ENCODE results near the gene RXRA.

RXRA gene

DNA sequence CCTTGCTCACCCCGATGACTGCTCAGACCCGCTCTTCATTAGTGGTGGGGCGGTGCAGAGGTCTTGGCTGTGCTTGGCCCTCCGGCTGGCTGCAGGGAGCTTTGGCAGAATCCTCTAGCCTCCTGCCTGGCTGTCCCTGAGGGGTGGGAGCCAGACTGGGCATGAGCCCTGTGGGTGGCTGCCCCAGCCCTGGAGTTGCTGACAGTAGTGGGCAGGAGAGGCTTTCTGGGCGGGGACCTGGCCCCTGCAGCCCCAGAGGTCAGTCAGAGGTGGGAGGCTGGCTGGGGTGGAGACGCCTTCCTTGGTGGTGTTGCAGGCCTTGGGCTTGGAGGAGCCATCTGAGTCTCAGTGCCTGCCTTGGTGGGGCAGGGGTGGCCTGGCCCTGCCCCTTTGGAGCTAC is 146.0 kb downstream of the RXRA start:
- Histone ChIP-seq H3K79me2 (ENCODE audit: control insufficient read depth, insufficient read depth, low read length, poor library complexity) (no peaks in the 10 kb centered on the region), H3K9ac (ENCODE audit: low read length) (no peak overlapping the region), H3K27me3 (ENCODE audit: insufficient read depth, low read length) (no peaks in the 10 kb centered on the region), H3K23ac (ENCODE audit: low read length) (no peak overlapping the region), H3K79me1 (ENCODE audit: low read length) (peaks cover 3% of the 10 kb centered on the region), H2BK12ac (ENCODE audit: low read length) (no peak overlapping the region), H3K4me3 (ENCODE audit: low read depth, low read length) (no peak overlapping the region), H3K18ac (ENCODE audit: low read length) (no peak overlapping the region), H4K12ac (ENCODE audit: low read depth, low read length) (no peak overlapping the region), H3K4ac (ENCODE audit: low read depth, low read length) (no peak overlapping the region), H4K8ac (ENCODE audit: low read depth, low read length) (no peak overlapping the region), H3K14ac (ENCODE audit: low read length) (no peak overlapping the region), H4K91ac (ENCODE audit: low read depth, low read length) (no peak overlapping the region), H3K4me2 (ENCODE audit: low read length) (no peak overlapping the region), H2BK5ac (ENCODE audit: low read depth, low read length, poor library complexity) (no peak overlapping the region), H3K9me3 (ENCODE audit: insufficient read depth, low read depth, low read length) (no peaks in the 10 kb centered on the region), H2AK5ac (ENCODE audit: low read length) (no peak overlapping the region), H3K4me1 (ENCODE audit: control insufficient read depth in 1 of 2, insufficient read depth in 2 of 2, low read length in 2 of 2) (peaks cover 0 to 13% of the 10 kb centered on the region in 2 experiments), H3K27ac (ENCODE audit: low read depth, low read length) (no peak overlapping the region), H2BK120ac (ENCODE audit: insufficient read depth, low read length, poor library complexity) (no peak overlapping the region), H2AFZ (ENCODE audit: insufficient read depth, low read length, poor library complexity) (no peak overlapping the region), H3K36me3 (ENCODE audit: control insufficient read depth in 1 of 2, insufficient read depth in 2 of 2, low read length in 2 of 2) (no peaks in the 10 kb centered on the region)
- no peak for DNase-seq
- no CpG with 5 or more reads among the region's 6 CpGs for WGBS (ENCODE audit: extremely low coverage, insufficient coverage, insufficient read length)

- Histone ChIP-seq H3K14ac (ENCODE audit: low read length) (no peak overlapping the region), H3K18ac (ENCODE audit: low read length) (no peak overlapping the region), H2BK120ac (ENCODE audit: insufficient read depth, low read length, poor library complexity) (no peak overlapping the region), H3K27ac (ENCODE audit: low read depth, low read length) (no peak overlapping the region), H4K12ac (ENCODE audit: low read depth, low read length) (no peak overlapping the region), H3K23ac (ENCODE audit: low read length) (no peak overlapping the region), H3K4me1 (ENCODE audit: control insufficient read depth in 1 of 2, insufficient read depth in 2 of 2, low read length in 2 of 2) (peaks cover 0 to 11% of the 10 kb centered on the region in 2 experiments), H2AFZ (ENCODE audit: insufficient read depth, low read length, poor library complexity) (no peak overlapping the region), H3K9me3 (ENCODE audit: insufficient read depth, low read depth, low read length) (no peaks in the 10 kb centered on the region), H3K4me3 (ENCODE audit: low read depth, low read length) (no peak overlapping the region), H4K91ac (ENCODE audit: low read depth, low read length) (no peak overlapping the region), H3K4ac (ENCODE audit: low read depth, low read length) (no peak overlapping the region), H3K9ac (ENCODE audit: low read length) (no peak overlapping the region), H3K4me2 (ENCODE audit: low read length) (no peak overlapping the region), H3K36me3 (ENCODE audit: control insufficient read depth in 1 of 2, insufficient read depth in 2 of 2, low read length in 2 of 2) (no peaks in the 10 kb centered on the region), H2BK5ac (ENCODE audit: low read depth, low read length, poor library complexity) (no peak overlapping the region), H2BK12ac (ENCODE audit: low read length) (no peak overlapping the region), H3K27me3 (ENCODE audit: insufficient read depth, low read length) (no peaks in the 10 kb centered on the region), H3K79me1 (ENCODE audit: low read length) (peaks cover 3% of the 10 kb centered on the region), H2AK5ac (ENCODE audit: low read length) (no peak overlapping the region), H4K8ac (ENCODE audit: low read depth, low read length) (no peak overlapping the region), H3K79me2 (ENCODE audit: control insufficient read depth, insufficient read depth, low read length, poor library complexity) (no peaks in the 10 kb centered on the region)
- DNase-seq, result no peak
- no CpG with 5 or more reads among the region's 26 CpGs for WGBS (ENCODE audit: extremely low coverage, insufficient coverage, insufficient read length)
These were observed 147.1 kb downstream of the RXRA start for GRCh38 chr9:134473141-134474054.

GRCh38 chr9:134474055-134474370 is 147.8 kb downstream of the RXRA start:
- no peak overlapping the region for H3K4me3 ChIP-seq (ENCODE audit: low read depth, low read length)
- no peaks in the 10 kb centered on the region for H3K9me3 ChIP-seq (ENCODE audit: insufficient read depth, low read depth, low read length)
- no peaks in the 10 kb centered on the region for H3K27me3 ChIP-seq (ENCODE audit: insufficient read depth, low read length)
- H4K8ac ChIP-seq (ENCODE audit: low read depth, low read length), result no peak overlapping the region
- H3K27ac ChIP-seq (ENCODE audit: low read depth, low read length), result no peak overlapping the region
- no peak overlapping the region for H2BK5ac ChIP-seq (ENCODE audit: low read depth, low read length, poor library complexity)
- no peak overlapping the region for H4K12ac ChIP-seq (ENCODE audit: low read depth, low read length)
- peaks cover 0 to 5% of the 10 kb centered on the region in 2 experiments for H3K4me1 ChIP-seq (ENCODE audit: control insufficient read depth in 1 of 2, insufficient read depth in 2 of 2, low read length in 2 of 2)
- DNase-seq, result no peak
- H3K79me2 ChIP-seq (ENCODE audit: control insufficient read depth, insufficient read depth, low read length, poor library complexity), result no peaks in the 10 kb centered on the region
- H4K91ac ChIP-seq (ENCODE audit: low read depth, low read length), result no peak overlapping the region
- no peak overlapping the region for H3K9ac ChIP-seq (ENCODE audit: low read length)
- H2BK12ac ChIP-seq (ENCODE audit: low read length), result no peak overlapping the region
- no peak overlapping the region for H3K4me2 ChIP-seq (ENCODE audit: low read length)
- no peak overlapping the region for H2AFZ ChIP-seq (ENCODE audit: insufficient read depth, low read length, poor library complexity)
- no peak overlapping the region for H3K14ac ChIP-seq (ENCODE audit: low read length)
- H3K79me1 ChIP-seq (ENCODE audit: low read length), result peaks cover 3% of the 10 kb centered on the region
- WGBS (ENCODE audit: extremely low coverage, insufficient coverage, insufficient read length), result no CpG with 5 or more reads among the region's 7 CpGs
- H3K18ac ChIP-seq (ENCODE audit: low read length), result no peak overlapping the region
- H3K23ac ChIP-seq (ENCODE audit: low read length), result no peak overlapping the region
- H3K4ac ChIP-seq (ENCODE audit: low read depth, low read length), result no peak overlapping the region
- no peak overlapping the region for H2AK5ac ChIP-seq (ENCODE audit: low read length)
- H2BK120ac ChIP-seq (ENCODE audit: insufficient read depth, low read length, poor library complexity), result no peak overlapping the region
- H3K36me3 ChIP-seq (ENCODE audit: control insufficient read depth in 1 of 2, insufficient read depth in 2 of 2, low read length in 2 of 2), result no peaks in the 10 kb centered on the region

GRCh38 chr9:134475011-134475790 is 148.9 kb downstream of the RXRA start:
- Histone ChIP-seq H4K91ac (ENCODE audit: low read depth, low read length) (no peak overlapping the region), H3K4ac (ENCODE audit: low read depth, low read length) (no peak overlapping the region), H2AK5ac (ENCODE audit: low read length) (no peak overlapping the region), H2BK12ac (ENCODE audit: low read length) (no peak overlapping the region), H3K18ac (ENCODE audit: low read length) (no peak overlapping the region), H4K12ac (ENCODE audit: low read depth, low read length) (no peak overlapping the region), H2BK120ac (ENCODE audit: insufficient read depth, low read length, poor library complexity) (no peak overlapping the region), H3K23ac (ENCODE audit: low read length) (no peak overlapping the region), H3K36me3 (ENCODE audit: control insufficient read depth in 1 of 2, insufficient read depth in 2 of 2, low read length in 2 of 2) (no peaks in the 10 kb centered on the region), H2BK5ac (ENCODE audit: low read depth, low read length, poor library complexity) (no peak overlapping the region), H3K4me1 (ENCODE audit: control insufficient read depth in 1 of 2, insufficient read depth in 2 of 2, low read length in 2 of 2) (no peaks in the 10 kb centered on the region), H3K9ac (ENCODE audit: low read length) (no peak overlapping the region), H3K4me3 (ENCODE audit: low read depth, low read length) (no peak overlapping the region), H3K4me2 (ENCODE audit: low read length) (no peak overlapping the region), H4K8ac (ENCODE audit: low read depth, low read length) (no peak overlapping the region), H3K79me2 (ENCODE audit: control insufficient read depth, insufficient read depth, low read length, poor library complexity) (no peaks in the 10 kb centered on the region), H3K79me1 (ENCODE audit: low read length) (no peaks in the 10 kb centered on the region), H2AFZ (ENCODE audit: insufficient read depth, low read length, poor library complexity) (no peak overlapping the region), H3K27me3 (ENCODE audit: insufficient read depth, low read length) (no peaks in the 10 kb centered on the region), H3K14ac (ENCODE audit: low read length) (no peak overlapping the region), H3K9me3 (ENCODE audit: insufficient read depth, low read depth, low read length) (no peaks in the 10 kb centered on the region), H3K27ac (ENCODE audit: low read depth, low read length) (no peak overlapping the region)
- no peak for DNase-seq
- no CpG with 5 or more reads among the region's 27 CpGs for WGBS (ENCODE audit: extremely low coverage, insufficient coverage, insufficient read length)

All from trophoblast cell (in vitro differentiated cells and primary cell).